GM23338 (cell line): Measurements from ENCODE around the gene ELOVL6. TPM values are rescaled to one million over a fixed set of nuclear protein-coding genes. Genes with fewer than 3 reads are reported as not detected.

Experiments used
- ATAC-seq: fragments of 200-7000 bp; cut with Tn5 transposase; 3 replicates; pipeline ENCODE4 v1.9.1; 2020
- DNase-seq: peaks from one replicate; pipeline ENCODE4 v3.0.0-alpha.2; 2015; ENCODE audit warnings: low spot score
- H2AFZ ChIP-seq: fragments of 200-600 bp; sonication (generic); 2 replicates; pipeline ENCODE4 v1.8.0; 2016; ENCODE audit warnings: antibody characterized with exemption, mild to moderate bottlenecking, moderate library complexity
- H3F3A ChIP-seq: fragments of 200-600 bp; sonication (generic); replicated peaks from 2 replicates; pipeline ENCODE4 v1.8.0; 2017; ENCODE audit warnings: antibody characterized with exemption, mixed run types, low read depth
- H3K27ac ChIP-seq: fragments of 200-600 bp; sonication (generic); 2 replicates; pipeline ENCODE4 v1.6.1; 2016; ENCODE audit warnings: low read depth
- H3K27me3 ChIP-seq: fragments of 200-600 bp; sonication (generic); 2 replicates; pipeline ENCODE4 v1.8.0; 2016; ENCODE audit warnings: mild to moderate bottlenecking, mixed run types, moderate library complexity; ENCODE audit not compliant: insufficient read depth
- H3K36me3 ChIP-seq: fragments of 200-600 bp; sonication (generic); 2 replicates; pipeline ENCODE4 v1.8.0; 2016; ENCODE audit warnings: mild to moderate bottlenecking; ENCODE audit not compliant: insufficient read depth
- H3K4me1 ChIP-seq: fragments of 200-600 bp; sonication (generic); 2 replicates; pipeline ENCODE4 v1.8.0; 2016; ENCODE audit warnings: mild to moderate bottlenecking, moderate library complexity; ENCODE audit not compliant: insufficient read depth
- H3K4me2 ChIP-seq: fragments of 200-600 bp; sonication (generic); 2 replicates; pipeline ENCODE4 v1.7.1; 2017; ENCODE audit warnings: mixed run types
- H3K4me3 ChIP-seq: fragments of 200-600 bp; sonication (generic); 2 replicates; pipeline ENCODE4 v1.6.1; 2016; ENCODE audit warnings: mixed run types
- H3K79me2 ChIP-seq: fragments of 200-600 bp; sonication (generic); replicated peaks from 2 replicates; pipeline ENCODE4 v1.8.0; 2017; ENCODE audit warnings: mild to moderate bottlenecking; ENCODE audit not compliant: insufficient read depth
- H3K9me2 ChIP-seq: fragments of 200-600 bp; sonication (generic); 2 replicates; pipeline ENCODE4 v1.8.0; 2017; ENCODE audit not compliant: insufficient read depth
- H4K20me1 ChIP-seq: fragments of 200-600 bp; sonication (generic); replicated peaks from 2 replicates; pipeline ENCODE4 v1.8.0; 2017; ENCODE audit warnings: mild to moderate bottlenecking; ENCODE audit not compliant: insufficient read depth
- H3K27ac Mint-ChIP-seq: 2 replicates; pipeline ENCODE4 v1.8.0; 2020; ENCODE audit warnings: inconsistent platforms, mild to moderate bottlenecking, moderate library complexity, mixed read lengths
- H3K27me3 Mint-ChIP-seq: 3 replicates; pipeline ENCODE4 v1.8.0; 2022; ENCODE audit warnings: low read depth, mild to moderate bottlenecking, moderate library complexity, mixed read lengths, inconsistent platforms; ENCODE audit not compliant: insufficient read depth, poor library complexity
- H3K36me3 Mint-ChIP-seq: 3 replicates; pipeline ENCODE4 v1.8.0; 2021; ENCODE audit warnings: low read depth, mild to moderate bottlenecking, inconsistent platforms, moderate library complexity, mixed read lengths
- H3K4me1 Mint-ChIP-seq: 3 replicates; pipeline ENCODE4 v1.8.0; 2020; ENCODE audit warnings: mild to moderate bottlenecking, inconsistent platforms, mixed read lengths
- H3K4me3 Mint-ChIP-seq: 3 replicates; pipeline ENCODE4 v1.8.0; 2021; ENCODE audit warnings: moderate library complexity, mild to moderate bottlenecking, inconsistent platforms, mixed read lengths
- H3K9me3 Mint-ChIP-seq: 3 replicates; pipeline ENCODE4 v1.8.0; 2020; ENCODE audit warnings: moderate library complexity, mild to moderate bottlenecking, inconsistent platforms, mixed read lengths
- CREB1 ChIP-seq: fragments of 250-450 bp; sonication (Bioruptor Pico); IDR thresholded peaks from 2 replicates; pipeline ENCODE4 v1.5.0; 2020; ENCODE audit warnings: low read depth, mild to moderate bottlenecking, moderate library complexity
- CTCF ChIP-seq, 2 experiments: fragments of 200-600 bp in 1 of 2; sonication (generic) in 1 of 2; conservative IDR thresholded peaks; 2 replicates each; pipeline versions ENCODE4 v1.5.1 to v1.6.1; 2016 to 2017; ENCODE audit warnings: antibody characterized with exemption in 2 of 2, low read depth in 2 of 2, mild to moderate bottlenecking in 2 of 2, moderate library complexity in 1 of 2
- EZH2 ChIP-seq: fragments of 200-600 bp; sonication (generic); IDR thresholded peaks from one replicate; pipeline ENCODE4 v1.8.0; 2017; ENCODE audit warnings: antibody characterized with exemption, mild to moderate bottlenecking, low read depth; ENCODE audit not compliant: unreplicated experiment
- EZH2phosphoT487 ChIP-seq: fragments of 200-600 bp; sonication (generic); IDR thresholded peaks from one replicate; pipeline ENCODE4 v1.8.1; 2018; ENCODE audit warnings: antibody characterized with exemption; ENCODE audit not compliant: unreplicated experiment
- JUNB ChIP-seq: IDR thresholded peaks from one replicate; pipeline ENCODE4 v1.6.1; 2016; ENCODE audit warnings: antibody characterized with exemption; ENCODE audit not compliant: unreplicated experiment
- NANOG ChIP-seq: IDR thresholded peaks from 2 replicates; pipeline ENCODE4 v1.6.1; 2016; ENCODE audit warnings: antibody characterized with exemption, borderline replicate concordance
- POLR2AphosphoS5 ChIP-seq: IDR thresholded peaks from 2 replicates; pipeline ENCODE4 v1.6.1; 2016; ENCODE audit warnings: antibody characterized with exemption, low read depth
- STAT1 ChIP-seq: IDR thresholded peaks from one replicate; pipeline ENCODE4 v1.6.1; 2016; ENCODE audit warnings: antibody characterized with exemption; ENCODE audit not compliant: unreplicated experiment
- ZNF331 ChIP-seq: fragments of 250-450 bp; sonication (Bioruptor Pico); IDR thresholded peaks from 2 replicates; pipeline ENCODE4 v1.5.0; 2020; ENCODE audit warnings: low read depth, mild to moderate bottlenecking, moderate library complexity
- ZNF462 ChIP-seq: fragments of 250-450 bp; sonication (Bioruptor Pico); IDR thresholded peaks from 2 replicates; pipeline ENCODE4 v1.5.0; 2020; ENCODE audit warnings: mild to moderate bottlenecking, moderate library complexity
- polyA plus RNA-seq: library from polyadenylated mRNA; unstranded; fragments of >200 nt; fragmentation: Nextera tagmentation; extraction: Ambion mirVana; gene quantifications from 2 replicates; pipeline ENCODE4 v1.2.1, GENCODE V29; 2016
- total RNA-seq: library from RNA; depleted of rRNA; stranded (reverse); fragments of >200 nt; shearing (Covaris generic); gene quantifications from 2 replicates; pipeline ENCODE4 v1.2.3, GENCODE V29; 2014

The ELOVL6 gene
- total and polyA plus RNA-seq, 2 experiments from 2014 or later, result 82.7 to 89.5 TPM

GRCh38 chr4:110042545-110043517 is 155.6 kb downstream of the ELOVL6 start (continued):
- no peak for TF ChIP-seq CTCF (conservative IDR thresholded peaks at IDR 0.05; ENCODE audit: low read depth in 2 of 2)
- TF ChIP-seq JUNB, result no peak
- TF ChIP-seq POLR2AphosphoS5, result no peak
- TF ChIP-seq NANOG, result no peak
- TF ChIP-seq STAT1, result no peak
- no peak for TF ChIP-seq EZH2phosphoT487

- no peak for ATAC-seq
- H3K4me2 ChIP-seq, result no peak overlapping the region
- H3K27ac Mint-ChIP-seq, result no peak overlapping the region
- H3K27ac ChIP-seq, result no peak overlapping the region
- H3K36me3 ChIP-seq, result no peaks in the 10 kb centered on the region
- no peaks in the 10 kb centered on the region for H3K36me3 Mint-ChIP-seq
- no peaks in the 10 kb centered on the region for H3K9me2 ChIP-seq
- no peak for DNase-seq
- H3K27me3 ChIP-seq, result no peaks in the 10 kb centered on the region
- peaks cover 7% of the 10 kb centered on the region; the same call in 1 of the 2 replicates for H3K4me1 ChIP-seq
- H3F3A ChIP-seq, result no peaks in the 10 kb centered on the region
- H3K79me2 ChIP-seq, result no peaks in the 10 kb centered on the region
- H3K27me3 Mint-ChIP-seq, result peaks cover 3% of the 10 kb centered on the region
- no peak overlapping the region for H2AFZ ChIP-seq
- peaks cover 9% of the 10 kb centered on the region; the same call in 2 of the 3 replicates for H3K4me1 Mint-ChIP-seq
- H4K20me1 ChIP-seq, result 0 out of 2 replicates have a peak, but pooled peaks cover 1% of the 10 kb centered on the region
- no peak overlapping the region for H3K4me3 ChIP-seq
- H3K9me3 Mint-ChIP-seq, result no peaks in the 10 kb centered on the region
- H3K4me3 Mint-ChIP-seq, result no peak overlapping the region
- TF ChIP-seq JUNB, result no peak
- TF ChIP-seq CTCF (conservative IDR thresholded peaks at IDR 0.05; ENCODE audit: low read depth in 2 of 2), result no peak
- no peak for TF ChIP-seq EZH2
- no peak for TF ChIP-seq STAT1
- no peak for TF ChIP-seq CREB1 (CRISPR knock-in tag)
- TF ChIP-seq NANOG, result no peak
- no peak for TF ChIP-seq EZH2phosphoT487
- TF ChIP-seq ZNF462 (CRISPR knock-in tag), result no peak
- no peak for TF ChIP-seq ZNF331 (CRISPR knock-in tag)
Observed at GRCh38 chr4:110041735-110042134, 156.7 kb downstream of the ELOVL6 start.
